Measurements from ENCODE around the gene HPCA.

- TF ChIP-seq, protein P1, sequence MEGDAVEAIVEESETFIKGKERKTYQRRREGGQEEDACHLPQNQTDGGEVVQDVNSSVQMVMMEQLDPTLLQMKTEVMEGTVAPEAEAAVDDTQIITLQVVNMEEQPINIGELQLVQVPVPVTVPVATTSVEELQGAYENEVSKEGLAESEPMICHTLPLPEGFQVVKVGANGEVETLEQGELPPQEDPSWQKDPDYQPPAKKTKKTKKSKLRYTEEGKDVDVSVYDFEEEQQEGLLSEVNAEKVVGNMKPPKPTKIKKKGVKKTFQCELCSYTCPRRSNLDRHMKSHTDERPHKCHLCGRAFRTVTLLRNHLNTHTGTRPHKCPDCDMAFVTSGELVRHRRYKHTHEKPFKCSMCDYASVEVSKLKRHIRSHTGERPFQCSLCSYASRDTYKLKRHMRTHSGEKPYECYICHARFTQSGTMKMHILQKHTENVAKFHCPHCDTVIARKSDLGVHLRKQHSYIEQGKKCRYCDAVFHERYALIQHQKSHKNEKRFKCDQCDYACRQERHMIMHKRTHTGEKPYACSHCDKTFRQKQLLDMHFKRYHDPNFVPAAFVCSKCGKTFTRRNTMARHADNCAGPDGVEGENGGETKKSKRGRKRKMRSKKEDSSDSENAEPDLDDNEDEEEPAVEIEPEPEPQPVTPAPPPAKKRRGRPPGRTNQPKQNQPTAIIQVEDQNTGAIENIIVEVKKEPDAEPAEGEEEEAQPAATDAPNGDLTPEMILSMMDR (IDR thresholded peaks at IDR 0.05), result no peak
- TF ChIP-seq SIN3A (IDR thresholded peaks at IDR 0.05; ENCODE audit: borderline replicate concordance, insufficient read depth, low read depth, low read length) (no peak), REST (IDR thresholded peaks at IDR 0.05; ENCODE audit: insufficient read depth in 1 of 2, low read depth in 2 of 2, low read length in 1 of 2) (no peak), POLR2AphosphoS5 (IDR thresholded peaks at IDR 0.05; ENCODE audit: low read depth, low read length) (no peak), TCF7L2 (IDR thresholded peaks at IDR 0.05; ENCODE audit: low read depth, low read length) (no peak)
Measured at GRCh38 chr1:32871364-32872191, 14.7 kb upstream of the HPCA start.
